Adrenal gland (tissue), 5 donors: ENCODE data around the gene BZW1.

Experiments
- CTCF ChIP-seq, 6 experiments: fragments of 450-650 bp in 4 of 6; fragments of 200-600 bp in 2 of 6; sonication (generic) in 1 of 6; IDR thresholded peaks; 1 replicate in 5 of 6; 2 replicates in 1 of 6; pipeline versions ENCODE4 v1.5.1 to v1.8.0; 2016 to 2021; ENCODE audit warnings: antibody characterized with exemption in 6 of 6, mild to moderate bottlenecking in 2 of 6, moderate library complexity in 1 of 6
- POLR2A ChIP-seq, 2 donors: fragments of 450-650 bp; IDR thresholded peaks; one replicate each; pipeline ENCODE4 v1.6.1; 2017; ENCODE audit warnings: antibody characterized with exemption in 2 of 2, mild to moderate bottlenecking in 2 of 2, moderate library complexity in 1 of 2
- donor health status: DM: no; HTN: no; CAD: no.

DNA sequence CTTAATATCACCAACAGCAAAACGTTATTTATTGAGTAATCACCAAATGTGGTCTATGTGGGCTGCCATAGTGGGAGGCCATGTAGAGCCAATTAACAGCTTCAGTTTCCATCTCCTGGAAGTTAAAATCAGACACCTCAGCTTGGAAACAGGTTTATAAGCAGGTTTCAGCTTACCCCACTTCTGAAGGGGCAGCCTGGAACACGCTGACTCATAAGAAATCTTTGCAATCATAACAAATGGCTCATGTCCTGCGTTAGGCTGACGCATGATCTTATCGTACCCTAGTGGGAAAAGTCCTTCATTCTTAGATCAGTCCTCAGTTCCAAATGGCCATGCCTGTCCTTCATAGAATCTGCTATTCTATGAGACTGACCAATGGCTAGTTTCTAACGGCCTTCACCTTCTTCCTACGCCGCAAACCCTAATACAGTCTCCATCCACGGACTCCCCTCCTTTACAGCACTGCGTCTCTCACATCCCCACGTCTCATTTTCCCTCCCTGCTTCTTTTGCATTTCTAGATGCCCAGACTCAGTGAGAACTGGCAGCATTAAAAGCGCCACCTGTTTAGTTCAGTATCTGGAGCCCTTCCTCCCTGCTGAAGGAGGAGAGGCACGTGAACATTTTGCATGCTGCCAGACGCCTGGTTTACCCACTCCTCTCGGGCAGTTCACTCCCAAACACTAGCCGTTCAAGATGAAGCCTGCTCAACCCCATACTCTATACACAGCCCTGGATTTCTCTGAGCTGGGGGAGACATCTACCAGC, 24.2 kb upstream of the BZW1 start:
- TF ChIP-seq CTCF (IDR thresholded peaks at IDR 0.05) (no peak), POLR2A (IDR thresholded peaks at IDR 0.05) (peak in 1 of 2 donors; percentile 73)
